ENCODE measurements around the gene CTTNBP2NL. TPM values are rescaled to one million over a fixed set of nuclear protein-coding genes. Genes with fewer than 3 reads are reported as not detected.
"Not testable (repeated sequence)": the region's sequence is repeated elsewhere in the genome, so short reads cannot be mapped to it uniquely, and the experiment has no call there.

CTTNBP2NL gene
- total RNA-seq, 1 donor from 2014 or later = 59.4 TPM

DNA sequence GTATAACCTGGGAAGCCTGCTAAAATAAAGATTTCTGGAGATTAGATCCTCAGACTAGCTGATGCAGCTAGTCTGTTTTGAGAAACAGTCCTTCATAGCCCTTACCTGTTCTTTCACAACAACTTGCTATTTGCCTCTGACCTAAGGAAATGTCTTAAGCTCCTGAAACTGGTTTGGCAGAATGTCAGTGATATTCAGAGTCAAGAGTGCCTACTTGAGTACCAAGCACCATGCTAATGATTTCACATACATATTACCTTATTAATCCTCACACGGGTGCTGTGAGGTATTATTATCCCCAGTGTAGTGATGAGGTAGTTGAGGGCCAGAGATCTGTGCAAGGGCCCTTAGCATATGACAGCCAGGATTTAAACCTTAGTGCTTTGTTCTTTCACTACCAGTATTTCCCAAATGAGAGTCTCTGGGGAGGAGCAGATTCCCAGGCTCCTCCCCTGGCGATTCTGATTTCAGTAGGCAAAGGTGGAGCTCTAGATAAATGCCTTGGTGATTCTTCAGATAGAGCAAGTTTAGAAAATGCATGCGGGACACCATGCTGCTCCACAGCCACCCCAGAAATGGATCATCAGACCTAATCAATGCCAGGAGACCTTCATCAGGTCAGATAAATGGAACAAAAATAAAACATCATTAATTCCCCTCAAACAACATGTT lies 65.3 kb downstream of the CTTNBP2NL start:
- H3K36me3 ChIP-seq = peaks cover 18% of the 10 kb centered on the region
- DNase-seq (no peak), ATAC-seq (peak; percentile 45)
- peak overlapping the region; percentile 82 for H3K27ac ChIP-seq
- intact Hi-C loops (cut with DNase I) = loop anchor here (5.0 kb wide), 1 partner anchor 69 kb away; no protein-coding TSS in a partner anchor
- H3K9me3 ChIP-seq = no peaks in the 10 kb centered on the region
- TF ChIP-seq, protein P1, sequence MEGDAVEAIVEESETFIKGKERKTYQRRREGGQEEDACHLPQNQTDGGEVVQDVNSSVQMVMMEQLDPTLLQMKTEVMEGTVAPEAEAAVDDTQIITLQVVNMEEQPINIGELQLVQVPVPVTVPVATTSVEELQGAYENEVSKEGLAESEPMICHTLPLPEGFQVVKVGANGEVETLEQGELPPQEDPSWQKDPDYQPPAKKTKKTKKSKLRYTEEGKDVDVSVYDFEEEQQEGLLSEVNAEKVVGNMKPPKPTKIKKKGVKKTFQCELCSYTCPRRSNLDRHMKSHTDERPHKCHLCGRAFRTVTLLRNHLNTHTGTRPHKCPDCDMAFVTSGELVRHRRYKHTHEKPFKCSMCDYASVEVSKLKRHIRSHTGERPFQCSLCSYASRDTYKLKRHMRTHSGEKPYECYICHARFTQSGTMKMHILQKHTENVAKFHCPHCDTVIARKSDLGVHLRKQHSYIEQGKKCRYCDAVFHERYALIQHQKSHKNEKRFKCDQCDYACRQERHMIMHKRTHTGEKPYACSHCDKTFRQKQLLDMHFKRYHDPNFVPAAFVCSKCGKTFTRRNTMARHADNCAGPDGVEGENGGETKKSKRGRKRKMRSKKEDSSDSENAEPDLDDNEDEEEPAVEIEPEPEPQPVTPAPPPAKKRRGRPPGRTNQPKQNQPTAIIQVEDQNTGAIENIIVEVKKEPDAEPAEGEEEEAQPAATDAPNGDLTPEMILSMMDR (IDR thresholded peaks at IDR 0.05) = no peak
- no peaks in the 10 kb centered on the region for H3K27me3 ChIP-seq
- no peak overlapping the region for H3K4me3 ChIP-seq
- peaks cover 31% of the 10 kb centered on the region for H3K4me1 ChIP-seq

DNA sequence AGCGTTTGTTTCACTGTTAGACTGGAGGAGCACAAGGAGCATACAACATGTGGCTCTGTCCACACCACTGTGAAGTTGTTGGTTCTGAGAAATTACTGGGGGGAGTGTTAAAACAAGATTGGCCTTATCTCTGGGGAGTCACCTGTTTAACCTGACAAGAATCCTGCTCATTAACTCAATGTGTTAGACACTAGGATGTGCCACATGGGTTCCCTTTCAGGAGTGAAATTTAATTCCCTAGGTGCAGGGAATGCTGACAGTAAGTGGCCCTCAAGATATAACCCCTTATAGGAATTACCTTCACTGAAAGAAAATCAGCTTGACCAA lies 66.9 kb downstream of the CTTNBP2NL start:
- no peak overlapping the region for H3K4me3 ChIP-seq
- H3K9me3 ChIP-seq = no peaks in the 10 kb centered on the region
- intact Hi-C loops (cut with DNase I) = loop anchor here (5.0 kb wide), 1 partner anchor 71 kb away; no protein-coding TSS in a partner anchor
- DNase-seq (no peak), ATAC-seq (no peak)
- TF ChIP-seq, protein P1 (IDR thresholded peaks at IDR 0.05) = no peak
- peaks cover 7% of the 10 kb centered on the region for H3K36me3 ChIP-seq
- H3K27ac ChIP-seq = peak overlapping the region; percentile 82
- H3K4me1 ChIP-seq = peaks cover 37% of the 10 kb centered on the region
- no peaks in the 10 kb centered on the region for H3K27me3 ChIP-seq

DNA sequence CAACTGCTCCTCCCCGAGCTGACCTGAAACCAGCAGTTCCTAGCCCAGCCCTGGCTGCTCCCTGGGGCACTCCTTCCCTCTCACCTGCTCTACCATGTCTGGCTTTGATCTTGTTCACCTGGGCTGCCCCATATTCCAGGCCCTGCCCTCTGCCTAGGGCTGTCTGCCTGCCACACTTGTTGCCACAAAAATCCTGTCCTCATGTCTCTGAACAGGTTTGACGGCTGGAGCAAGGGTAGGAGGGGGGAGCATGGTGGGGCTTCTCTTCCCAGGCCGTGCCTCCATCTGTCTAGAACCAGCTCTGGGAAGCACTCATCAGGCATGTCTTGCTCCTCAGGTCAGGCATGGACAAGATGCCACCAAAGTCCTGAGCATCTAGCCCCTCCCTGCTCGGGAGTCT lies 68.5 kb downstream of the CTTNBP2NL start:
- Histone ChIP-seq H3K9me3 (no peaks in the 10 kb centered on the region), H3K27me3 (no peaks in the 10 kb centered on the region), H3K27ac (peak overlapping the region; percentile 25), H3K4me3 (no peak overlapping the region), H3K4me1 (peaks cover 23% of the 10 kb centered on the region), H3K36me3 (no peaks in the 10 kb centered on the region)
- TF ChIP-seq, protein P1 (IDR thresholded peaks at IDR 0.05) = no peak
- intact Hi-C loops (cut with DNase I) = loop anchor here (5.0 kb wide), 1 partner anchor 72 kb away; no protein-coding TSS in a partner anchor
- ATAC-seq (peak; percentile 36), DNase-seq (peak; percentile 69)

DNA sequence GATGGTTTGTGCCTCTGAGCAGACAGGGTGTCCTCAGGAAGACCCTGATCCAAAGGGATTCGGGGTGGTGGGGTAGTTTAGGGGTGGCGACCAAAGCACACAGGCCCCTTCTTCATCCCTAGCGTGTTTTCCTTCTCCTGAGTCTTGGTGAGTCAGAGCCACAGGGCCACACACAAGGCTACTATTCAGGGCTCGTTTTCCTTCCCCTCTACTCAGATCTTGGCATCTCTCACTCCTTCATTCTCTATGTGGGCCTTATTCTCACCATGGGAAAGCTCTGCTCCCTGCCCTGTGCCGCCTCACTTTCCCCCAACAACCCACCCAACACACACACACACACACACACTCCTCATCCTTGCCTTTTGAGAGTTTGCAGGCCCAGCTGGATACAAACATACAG lies 69.1 kb downstream of the CTTNBP2NL start:
- TF ChIP-seq, protein P1 (IDR thresholded peaks at IDR 0.05) = no peak
- Histone ChIP-seq H3K27ac (peak overlapping the region; percentile 59), H3K9me3 (no peaks in the 10 kb centered on the region), H3K4me3 (no peak overlapping the region), H3K4me1 (peaks cover 23% of the 10 kb centered on the region), H3K27me3 (no peaks in the 10 kb centered on the region), H3K36me3 (no peaks in the 10 kb centered on the region)
- intact Hi-C loops (cut with DNase I) = no loop called here
- no peak for DNase-seq
- ATAC-seq = no peak

DNA sequence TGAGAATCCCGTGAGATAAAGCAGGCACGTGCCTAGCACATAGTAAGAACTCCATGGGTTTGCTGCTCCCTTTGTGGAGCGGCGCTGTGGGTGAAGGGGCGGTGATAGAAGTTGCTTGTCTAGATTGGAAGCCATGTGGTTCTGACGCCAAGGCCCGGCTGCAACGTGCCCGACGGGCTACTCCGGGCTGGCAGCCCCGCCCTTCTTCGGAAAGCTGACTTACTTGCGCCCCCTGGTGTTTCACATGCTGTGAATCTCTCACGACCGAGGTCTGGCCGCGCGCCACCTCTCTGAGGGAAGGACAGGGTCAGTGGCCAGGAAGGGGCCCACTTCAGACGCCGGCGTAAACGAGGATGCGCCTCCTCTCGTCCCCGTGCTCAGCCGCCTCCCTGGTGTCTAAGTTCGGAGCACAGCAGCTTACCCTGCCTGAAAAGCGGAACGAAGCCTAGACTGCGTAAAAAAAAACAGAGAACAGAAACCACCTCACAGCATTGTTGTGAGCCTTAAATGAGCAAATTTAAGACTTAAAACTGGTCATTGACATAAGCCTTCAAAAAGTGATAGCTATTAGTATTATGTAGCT lies 70.2 kb downstream of the CTTNBP2NL start:
- Histone ChIP-seq H3K9me3 (no peaks in the 10 kb centered on the region), H3K36me3 (no peaks in the 10 kb centered on the region), H3K27me3 (no peaks in the 10 kb centered on the region), H3K4me1 (peaks cover 20% of the 10 kb centered on the region), H3K4me3 (peak overlapping the region; percentile 41), H3K27ac (peak overlapping the region; percentile 59)
- DNase-seq (peak; percentile 97), ATAC-seq (peak; percentile 95)
- TF ChIP-seq, protein P1 (IDR thresholded peaks at IDR 0.05) = peak; percentile 85
- intact Hi-C loops (cut with DNase I) = no loop called here

DNA sequence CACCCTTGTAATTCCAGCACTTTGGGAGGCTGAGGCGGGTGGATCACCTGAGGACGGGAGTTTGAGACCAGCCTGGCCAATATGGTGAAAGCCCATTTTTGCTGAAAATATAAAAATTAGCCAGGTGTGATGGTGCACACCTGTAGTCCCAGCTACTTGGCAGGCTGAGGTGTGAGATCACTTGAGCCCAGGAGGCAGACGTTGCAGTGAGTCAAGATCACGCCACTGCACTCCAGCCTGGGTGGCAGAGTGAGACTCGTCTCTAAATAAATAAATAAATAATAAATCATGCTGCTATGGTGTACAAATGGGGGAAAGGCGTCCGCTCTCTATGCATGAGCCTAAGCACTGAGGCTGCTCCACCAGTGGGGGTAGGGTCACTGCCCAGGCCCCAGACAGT lies 74.3 kb downstream of the CTTNBP2NL start:
- H3K27me3 ChIP-seq; H3K4me3 ChIP-seq; H3K36me3 ChIP-seq; intact Hi-C loops (cut with DNase I); DNase-seq; ATAC-seq; H3K27ac ChIP-seq; H3K9me3 ChIP-seq: not testable (repeated sequence)
- peaks cover 12% of the 10 kb centered on the region for H3K4me1 ChIP-seq

Data from upper lobe of right lung (tissue), 1 donor.